ENCODE measurements around the gene ARHGAP9. TPM values are rescaled to one million over a fixed set of nuclear protein-coding genes. Genes with fewer than 3 reads are reported as not detected.
A peak's percentile ranks its signal among the peaks of the same experiment; 100 is the strongest.

The ARHGAP9 gene
- total RNA-seq, 2 donors from 2014 or later, result 1.3 to 1.6 TPM

DNA sequence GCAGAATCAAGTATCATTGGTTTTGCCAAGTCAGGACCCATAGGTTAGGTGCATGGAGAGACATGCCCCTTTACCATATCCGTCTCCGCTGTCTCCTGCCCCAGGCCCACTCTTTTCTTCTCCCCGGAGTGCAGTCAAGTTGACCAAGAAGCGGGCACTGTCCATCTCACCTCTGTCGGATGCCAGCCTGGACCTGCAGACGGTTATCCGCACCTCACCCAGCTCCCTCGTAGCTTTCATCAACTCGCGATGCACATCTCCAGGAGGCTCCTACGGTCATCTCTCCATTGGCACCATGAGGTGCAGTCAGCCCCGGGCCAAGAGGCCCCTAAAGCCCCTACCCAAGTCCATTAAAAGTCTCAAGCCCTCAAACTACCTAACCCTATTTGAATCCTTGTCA is 15.1 kb downstream of the ARHGAP9 start:
- WGBS, 2 experiments (ENCODE audit: insufficient coverage in 1 of 2, insufficient read length in 1 of 2), result 94 to 96% methylated on average over 12 of the region's 12 CpGs
- no peak overlapping the region for H3K4me3 ChIP-seq (ENCODE audit: low read length)
- no peaks in the 10 kb centered on the region for H3K36me3 ChIP-seq (ENCODE audit: control insufficient read depth, insufficient read depth, low read length)
- H3K27me3 ChIP-seq (ENCODE audit: control insufficient read depth, insufficient read depth, low read length, poor library complexity, severe bottlenecking), result peaks cover 35% of the 10 kb centered on the region
- H3K9ac ChIP-seq (ENCODE audit: extremely low read depth, low read length, poor library complexity, severe bottlenecking), result no peak overlapping the region
- Mint-ChIP-seq H3K4me3 (no peak overlapping the region), H3K36me3 (ENCODE audit: low read depth) (no peaks in the 10 kb centered on the region), H3K27ac (no peak overlapping the region), H3K27me3 (ENCODE audit: insufficient read depth) (peaks cover 50% of the 10 kb centered on the region), H3K4me1 (peaks cover 13% of the 10 kb centered on the region), H3K9me3 (no peaks in the 10 kb centered on the region)
- H3K9me3 ChIP-seq (ENCODE audit: control insufficient read depth, low read length), result no peaks in the 10 kb centered on the region
- H3K4me1 ChIP-seq (ENCODE audit: control insufficient read depth, insufficient read depth, low read length), result no peaks in the 10 kb centered on the region
- H3K27ac ChIP-seq (ENCODE audit: low read depth, low read length), result no peak overlapping the region
- DNase-seq, result no peak
- TF ChIP-seq, protein P1, sequence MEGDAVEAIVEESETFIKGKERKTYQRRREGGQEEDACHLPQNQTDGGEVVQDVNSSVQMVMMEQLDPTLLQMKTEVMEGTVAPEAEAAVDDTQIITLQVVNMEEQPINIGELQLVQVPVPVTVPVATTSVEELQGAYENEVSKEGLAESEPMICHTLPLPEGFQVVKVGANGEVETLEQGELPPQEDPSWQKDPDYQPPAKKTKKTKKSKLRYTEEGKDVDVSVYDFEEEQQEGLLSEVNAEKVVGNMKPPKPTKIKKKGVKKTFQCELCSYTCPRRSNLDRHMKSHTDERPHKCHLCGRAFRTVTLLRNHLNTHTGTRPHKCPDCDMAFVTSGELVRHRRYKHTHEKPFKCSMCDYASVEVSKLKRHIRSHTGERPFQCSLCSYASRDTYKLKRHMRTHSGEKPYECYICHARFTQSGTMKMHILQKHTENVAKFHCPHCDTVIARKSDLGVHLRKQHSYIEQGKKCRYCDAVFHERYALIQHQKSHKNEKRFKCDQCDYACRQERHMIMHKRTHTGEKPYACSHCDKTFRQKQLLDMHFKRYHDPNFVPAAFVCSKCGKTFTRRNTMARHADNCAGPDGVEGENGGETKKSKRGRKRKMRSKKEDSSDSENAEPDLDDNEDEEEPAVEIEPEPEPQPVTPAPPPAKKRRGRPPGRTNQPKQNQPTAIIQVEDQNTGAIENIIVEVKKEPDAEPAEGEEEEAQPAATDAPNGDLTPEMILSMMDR (conservative IDR thresholded peaks at IDR 0.05), result no peak

DNA sequence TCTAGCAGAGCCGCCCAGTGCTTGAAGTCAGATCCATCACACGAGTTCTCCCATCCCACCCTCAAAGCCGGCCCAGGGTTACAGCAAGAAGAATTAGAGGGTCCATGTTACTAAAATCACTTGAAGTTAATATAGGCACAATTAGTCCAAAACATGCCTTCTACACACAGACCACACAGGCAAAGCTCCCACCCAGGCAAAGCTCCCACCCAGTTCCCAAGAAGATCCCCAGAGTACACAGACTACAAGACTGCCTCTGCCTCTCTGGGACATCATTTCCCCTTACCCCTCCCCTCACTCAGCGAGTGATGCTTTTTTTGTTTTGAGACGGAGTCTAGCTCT is 16.8 kb downstream of the ARHGAP9 start:
- peaks cover 16% of the 10 kb centered on the region for H3K4me1 Mint-ChIP-seq
- H3K27me3 Mint-ChIP-seq (ENCODE audit: insufficient read depth), result peaks cover 47% of the 10 kb centered on the region
- Histone ChIP-seq H3K36me3 (ENCODE audit: control insufficient read depth, insufficient read depth, low read length) (no peaks in the 10 kb centered on the region), H3K4me1 (ENCODE audit: control insufficient read depth, insufficient read depth, low read length) (no peaks in the 10 kb centered on the region), H3K27ac (ENCODE audit: low read depth, low read length) (no peak overlapping the region), H3K9ac (ENCODE audit: extremely low read depth, low read length, poor library complexity, severe bottlenecking) (no peak overlapping the region), H3K9me3 (ENCODE audit: control insufficient read depth, low read length) (no peaks in the 10 kb centered on the region), H3K27me3 (ENCODE audit: control insufficient read depth, insufficient read depth, low read length, poor library complexity, severe bottlenecking) (peaks cover 35% of the 10 kb centered on the region), H3K4me3 (ENCODE audit: low read length) (no peak overlapping the region)
- H3K36me3 Mint-ChIP-seq (ENCODE audit: low read depth), result no peaks in the 10 kb centered on the region
- whole genome bisulfite sequencing, 2 experiments (ENCODE audit: insufficient coverage in 1 of 2, insufficient read length in 1 of 2), result 30 to 57% methylated on average over 4 to 5 of the region's 5 CpGs
- H3K4me3 Mint-ChIP-seq, result peak overlapping the region; percentile 83
- no peak overlapping the region for H3K27ac Mint-ChIP-seq
- no peak for DNase-seq
- no peaks in the 10 kb centered on the region for H3K9me3 Mint-ChIP-seq
- TF ChIP-seq, protein P1 (conservative IDR thresholded peaks at IDR 0.05), result no peak

DNA sequence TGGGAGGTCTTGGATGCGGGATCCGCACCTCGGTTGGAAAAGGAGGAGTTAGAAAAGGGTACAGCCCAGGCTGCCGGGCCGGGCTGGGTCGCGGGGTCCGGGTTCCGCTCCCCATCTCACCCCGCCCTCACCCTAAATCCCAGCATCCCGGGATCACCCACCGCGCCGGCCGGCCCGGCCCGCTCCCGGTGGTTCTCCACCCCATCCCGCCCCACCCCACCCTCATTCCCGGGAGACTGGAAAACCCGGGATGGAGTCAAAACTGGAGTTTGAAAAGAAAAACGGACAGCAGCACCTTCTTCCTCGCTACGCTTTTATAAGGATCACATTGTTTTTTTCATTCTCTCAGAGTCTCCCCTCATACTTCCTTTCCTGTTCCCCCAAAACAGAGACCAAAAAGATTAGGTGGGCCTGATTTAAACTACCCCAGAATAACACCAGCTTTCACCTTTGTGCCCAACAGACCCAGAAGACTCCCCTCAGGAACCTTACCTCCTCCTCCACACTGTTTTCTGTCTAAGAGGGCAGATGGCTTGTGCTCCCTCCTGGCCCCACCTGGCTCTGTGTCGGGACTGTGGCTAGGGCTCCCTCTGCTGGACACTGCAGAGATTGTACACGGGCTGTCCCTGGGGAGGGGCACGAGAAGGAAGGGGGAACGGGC is 17.3 kb downstream of the ARHGAP9 start:
- no peak overlapping the region for H3K9ac ChIP-seq (ENCODE audit: extremely low read depth, low read length, poor library complexity, severe bottlenecking)
- peak overlapping the region; percentile 83 for H3K4me3 Mint-ChIP-seq
- no peaks in the 10 kb centered on the region for H3K36me3 ChIP-seq (ENCODE audit: control insufficient read depth, insufficient read depth, low read length)
- H3K27ac ChIP-seq (ENCODE audit: low read depth, low read length), result peak overlapping the region; percentile 55
- H3K4me1 ChIP-seq (ENCODE audit: control insufficient read depth, insufficient read depth, low read length), result no peaks in the 10 kb centered on the region
- H3K9me3 ChIP-seq (ENCODE audit: control insufficient read depth, low read length), result no peaks in the 10 kb centered on the region
- H3K27me3 ChIP-seq (ENCODE audit: control insufficient read depth, insufficient read depth, low read length, poor library complexity, severe bottlenecking), result peaks cover 35% of the 10 kb centered on the region
- 1 to 4% methylated on average over 7 to 28 of the region's 28 CpGs for WGBS, 2 experiments (ENCODE audit: insufficient coverage in 1 of 2, insufficient read length in 1 of 2)
- H3K9me3 Mint-ChIP-seq, result no peaks in the 10 kb centered on the region
- peaks cover 42% of the 10 kb centered on the region for H3K27me3 Mint-ChIP-seq (ENCODE audit: insufficient read depth)
- DNase-seq, result peak; percentile 100
- TF ChIP-seq, protein P1 (conservative IDR thresholded peaks at IDR 0.05), result peak; percentile 94
- H3K36me3 Mint-ChIP-seq (ENCODE audit: low read depth), result no peaks in the 10 kb centered on the region
- peaks cover 16% of the 10 kb centered on the region for H3K4me1 Mint-ChIP-seq
- H3K27ac Mint-ChIP-seq, result peak overlapping the region; percentile 81
- peak overlapping the region; percentile 87 for H3K4me3 ChIP-seq (ENCODE audit: low read length)

Data from endodermal cell (in vitro differentiated cells).